ENCODE results near the gene EEFSEC.

- TF ChIP-seq CTCF (IDR thresholded peaks at IDR 0.05) (no peak), POLR2A (IDR thresholded peaks at IDR 0.05) (no peak)
Measured at GRCh38 chr3:128410669-128411573, 257.6 kb downstream of the EEFSEC start.
